Sciatic nerve (tissue), 2 donors: Measurements from ENCODE around the gene TNFRSF1A. TPM values are rescaled to one million over a fixed set of nuclear protein-coding genes. Genes with fewer than 3 reads are reported as not detected.
A peak's percentile ranks its signal among the peaks of the same experiment; 100 is the strongest.
"Not testable (repeated sequence)": the region's sequence is repeated elsewhere in the genome, so short reads cannot be mapped to it uniquely, and the experiment has no call there.

Experiments used
- ATAC-seq: fragments of 200-7000 bp; cut with Tn5 transposase; one replicate; pipeline ENCODE4 v1.9.1; 2020; ENCODE audit warnings: mild to moderate bottlenecking, moderate library complexity
- DNase-seq: peaks from one replicate; pipeline ENCODE4 v3.0.0-alpha.2; 2020; ENCODE audit warnings: low spot score
- intact Hi-C: fragments of 100-400 bp; cut with DNase I; formaldehyde crosslinking; loops from one replicate; pipeline ENCODE4 v1.14.2; 2022
- total RNA-seq: library from RNA; stranded (reverse); fragmentation: NEBNext Ultra II Directional; extraction: Animal tissue kit (Norgen Biotek cat#: 25700); gene quantifications from one replicate; pipeline ENCODE4 v1.2.1, GENCODE V29; 2021
- donor health status: DM: no; HTN: no; CAD: no.
- donor health status: DM: no; HTN: no; CAD: no.

The TNFRSF1A gene
- total RNA-seq, 1 donor from 2014 or later = 215 TPM

- intact Hi-C loops = no loop called here
- DNase-seq = no peak
- peak; percentile 40 for ATAC-seq
Observed at GRCh38 chr12:6294156-6295093, 47.5 kb downstream of the TNFRSF1A start.

- ATAC-seq (peak; percentile 57), DNase-seq (no peak)
- intact Hi-C loops = no loop called here
Observed at GRCh38 chr12:6292606-6293005, 49.3 kb downstream of the TNFRSF1A start.

GRCh38 chr12:6289906-6290305, 52.0 kb downstream of the TNFRSF1A start:
- not testable (repeated sequence) for DNase-seq, ATAC-seq

DNA sequence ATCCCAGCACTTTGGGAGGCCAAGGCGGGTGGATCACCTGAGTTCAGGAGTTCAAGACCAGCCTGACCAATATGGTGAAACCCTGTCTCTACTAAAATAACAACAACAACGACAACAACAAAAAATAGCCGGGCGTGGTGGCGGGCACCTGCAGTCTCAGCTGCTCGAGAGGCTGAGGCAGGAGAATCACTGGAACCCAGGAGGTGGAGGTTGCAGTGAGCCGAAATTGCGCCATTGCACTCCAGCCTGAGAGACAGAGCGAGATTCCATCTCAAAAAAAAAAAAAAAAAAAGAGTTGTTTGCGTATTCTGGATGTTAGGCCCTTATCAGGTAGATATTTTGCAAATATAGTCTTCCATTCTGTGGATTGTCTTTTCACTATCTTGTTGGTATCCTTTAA, 52.8 kb downstream of the TNFRSF1A start:
- not testable (repeated sequence) for DNase-seq, ATAC-seq
- intact Hi-C loops = loop anchor here (10.0 kb wide), 2 partner anchors 224 to 304 kb away; no protein-coding TSS in a partner anchor

More at GRCh38 chr12:6289906-6290305, 52.0 kb downstream of the TNFRSF1A start:
- intact Hi-C loops = loop anchor here (10.0 kb wide), 2 partner anchors 225 to 305 kb away; no protein-coding TSS in a partner anchor

DNA sequence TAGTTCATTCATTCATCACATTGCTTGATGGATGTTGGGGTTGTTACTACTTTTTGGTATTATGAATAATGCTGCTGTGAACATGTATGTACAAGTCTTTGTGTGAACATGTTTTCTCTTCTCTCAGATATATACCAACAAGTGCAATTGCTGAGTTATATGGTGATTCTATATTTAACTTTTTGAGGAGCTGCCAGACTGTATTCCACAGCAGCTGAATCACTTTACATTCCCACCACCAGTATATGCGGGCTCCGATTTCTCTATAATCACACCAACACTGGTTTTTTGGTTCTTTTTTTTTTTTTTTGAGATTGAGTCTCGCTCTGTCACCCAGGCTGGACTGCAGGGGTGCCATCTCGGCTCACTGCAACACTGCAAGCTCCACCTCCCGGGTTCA, 53.6 kb downstream of the TNFRSF1A start:
- no peak for DNase-seq
- intact Hi-C loops = loop anchor here (10.0 kb wide), 2 partner anchors 223 to 303 kb away; no protein-coding TSS in a partner anchor
- ATAC-seq = no peak

DNA sequence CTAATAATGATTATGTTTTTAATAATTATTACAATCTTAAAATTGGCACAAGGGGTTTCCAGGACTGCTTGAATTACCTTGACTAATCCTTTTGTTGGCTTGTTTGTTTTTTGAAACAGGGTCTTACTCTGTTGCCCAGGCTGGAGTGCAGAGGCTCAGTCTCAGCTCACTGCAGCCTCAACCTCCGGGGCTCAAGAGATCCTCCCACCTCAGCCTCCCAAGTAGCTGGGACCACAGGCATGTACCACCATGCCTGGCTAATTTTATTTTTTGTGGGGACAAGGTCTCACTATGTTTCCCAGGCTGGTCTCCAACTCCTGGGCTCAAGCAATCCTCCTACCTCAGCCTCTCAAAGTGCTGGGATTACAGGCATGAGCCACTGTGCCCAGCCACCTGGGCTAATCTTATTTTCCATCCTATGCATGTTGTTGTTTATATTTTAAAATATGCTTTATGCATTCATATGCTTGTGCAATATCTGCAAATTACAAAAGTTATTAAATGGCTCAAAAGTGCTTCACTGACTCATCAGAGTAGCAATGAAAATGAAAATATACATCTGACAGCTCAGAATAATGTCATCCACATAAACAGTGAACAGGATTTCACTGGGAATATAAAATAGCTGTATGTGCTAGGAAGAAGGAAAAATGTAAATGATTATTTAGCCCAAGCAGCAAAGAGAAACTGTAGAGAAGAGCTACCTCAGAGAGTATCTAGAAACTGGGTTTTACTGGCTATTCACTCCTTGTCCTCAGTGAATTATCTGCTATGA, 56.2 kb downstream of the TNFRSF1A start:
- ATAC-seq (no peak), DNase-seq (no peak)
- intact Hi-C loops = loop anchor here (10.0 kb wide), 2 partner anchors 221 to 301 kb away; no protein-coding TSS in a partner anchor

- ATAC-seq (peak; percentile 88), DNase-seq (no peak)
- intact Hi-C loops = loop anchor here (10.0 kb wide), 2 partner anchors 220 to 300 kb away; no protein-coding TSS in a partner anchor
Observed at GRCh38 chr12:6285063-6285477, 56.8 kb downstream of the TNFRSF1A start.

DNA sequence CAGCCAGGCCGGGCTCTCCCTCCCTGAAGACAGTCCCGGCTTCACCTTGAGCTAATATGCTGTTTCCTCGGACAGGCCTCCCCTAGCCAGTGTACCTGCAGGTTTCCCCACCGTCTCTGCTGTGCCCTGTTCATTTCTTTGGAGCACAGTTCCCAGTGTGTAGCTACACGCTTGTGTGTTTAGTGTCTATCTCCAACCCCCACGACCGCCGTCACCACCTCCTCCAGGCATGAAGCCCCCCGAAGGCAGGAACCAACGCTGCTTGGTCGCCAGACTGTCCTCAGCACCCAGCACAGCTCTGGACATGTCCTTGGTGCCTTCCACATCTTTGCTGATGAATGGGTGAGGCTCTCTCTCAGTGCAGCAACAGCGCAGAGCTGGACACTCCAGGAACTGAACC, 57.6 kb downstream of the TNFRSF1A start:
- ATAC-seq (no peak), DNase-seq (no peak)
- intact Hi-C loops = loop anchor here (10.0 kb wide), 2 partner anchors 219 to 299 kb away; no protein-coding TSS in a partner anchor

GRCh38 chr12:6282453-6282840, 59.4 kb downstream of the TNFRSF1A start:
- ATAC-seq = no peak
- intact Hi-C loops = loop anchor here (10.0 kb wide), 2 partner anchors 218 to 298 kb away; no protein-coding TSS in a partner anchor

GRCh38 chr12:6281081-6281809, 60.6 kb downstream of the TNFRSF1A start:
- intact Hi-C loops = loop anchor here (10.0 kb wide), 2 partner anchors 216 to 296 kb away; no protein-coding TSS in a partner anchor
- ATAC-seq (no peak), DNase-seq (peak; percentile 51)

More at GRCh38 chr12:6282453-6282840, 59.4 kb downstream of the TNFRSF1A start:
- DNase-seq = peak; percentile 37

DNA sequence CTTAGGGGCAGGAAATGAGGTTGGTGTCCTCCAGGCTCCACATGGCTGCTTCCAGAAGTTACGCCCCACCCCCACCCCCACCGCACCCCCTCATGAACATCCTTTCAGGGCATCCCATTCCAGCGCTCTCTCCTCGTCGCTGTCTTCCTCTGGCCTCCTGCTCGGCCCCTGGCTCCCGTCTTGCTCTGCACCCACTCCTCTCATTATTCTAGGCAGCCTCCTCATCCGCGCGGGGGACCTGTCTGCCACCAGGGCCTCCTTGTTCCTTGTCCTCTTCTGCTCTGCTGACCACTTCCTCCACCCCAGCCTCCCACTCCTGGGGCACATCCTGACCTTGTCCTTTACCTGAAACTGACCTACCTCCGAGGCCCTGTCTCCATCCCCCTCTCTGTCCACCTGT, 61.2 kb downstream of the TNFRSF1A start:
- no peak for ATAC-seq
- DNase-seq = peak; percentile 57
- intact Hi-C loops = loop anchor here (10.0 kb wide), 2 partner anchors 216 to 296 kb away; no protein-coding TSS in a partner anchor

- intact Hi-C loops = loop anchor here (10.0 kb wide), 2 partner anchors 215 to 295 kb away; no protein-coding TSS in a partner anchor
- DNase-seq (peak; percentile 49), ATAC-seq (peak; percentile 9)
Observed at GRCh38 chr12:6280053-6280469, 61.8 kb downstream of the TNFRSF1A start.

GRCh38 chr12:6279631-6280030, 62.2 kb downstream of the TNFRSF1A start:
- intact Hi-C loops = loop anchor here (5.0 to 10.0 kb wide), 4 partner anchors 82 to 847 kb away; partner anchors contain the start of gene NTF3
- DNase-seq (peak; percentile 60), ATAC-seq (no peak)

GRCh38 chr12:6279256-6279628, 62.6 kb downstream of the TNFRSF1A start:
- no peak for DNase-seq
- intact Hi-C loops = loop anchor here (5.0 kb wide), 2 partner anchors 82 to 847 kb away; partner anchors contain the start of gene NTF3
- ATAC-seq = peak; percentile 3
